CD4-positive, alpha-beta T cell treated with Interleukin-15 for 1 hour (primary cell): Measurements from ENCODE around the gene CSNK2A1.
"Not testable (repeated sequence)": the region's sequence is repeated elsewhere in the genome, so short reads cannot be mapped to it uniquely, and the experiment has no call there.

Source experiments
- DNase-seq: peaks from one replicate; pipeline ENCODE4 v3.0.0-alpha.2; 2020

Gene CSNK2A1

GRCh38 chr20:543369-544152 lies at the start of gene CSNK2A1:
CSNK2A1 (minus strand) TSS chr20:543790; CDS start chr20:508551, 35,239 bp downstream.
- DNase-seq = peak; percentile 96

- no peak for DNase-seq
These were observed 48.9 kb upstream of the CSNK2A1 start for GRCh38 chr20:592506-592905.

GRCh38 chr20:591941-592340 lies 48.4 kb upstream of the CSNK2A1 start:
- no peak for DNase-seq

GRCh38 chr20:588932-589672 lies 45.5 kb upstream of the CSNK2A1 start:
- DNase-seq = no peak

GRCh38 chr20:588476-588875 lies 44.9 kb upstream of the CSNK2A1 start:
- DNase-seq = no peak

- no peak for DNase-seq
These were observed 41.3 kb upstream of the CSNK2A1 start for GRCh38 chr20:584971-585301.

GRCh38 chr20:584161-584970 lies 40.8 kb upstream of the CSNK2A1 start:
- no peak for DNase-seq

GRCh38 chr20:582204-582603 lies 38.6 kb upstream of the CSNK2A1 start:
- no peak for DNase-seq

GRCh38 chr20:578940-579690 lies 35.5 kb upstream of the CSNK2A1 start:
- not testable (repeated sequence) for DNase-seq

GRCh38 chr20:577167-577791 lies 33.7 kb upstream of the CSNK2A1 start:
- DNase-seq = no peak

GRCh38 chr20:576156-576555 lies 32.6 kb upstream of the CSNK2A1 start:
- DNase-seq = no peak

- DNase-seq = no peak
These were observed 31.6 kb upstream of the CSNK2A1 start for GRCh38 chr20:575230-575629.

GRCh38 chr20:574297-574942 lies 30.8 kb upstream of the CSNK2A1 start:
- DNase-seq = no peak

GRCh38 chr20:573414-574296 lies 30.1 kb upstream of the CSNK2A1 start:
- DNase-seq = no peak

- no peak for DNase-seq
These were observed 29.1 kb upstream of the CSNK2A1 start for GRCh38 chr20:572727-573126.

GRCh38 chr20:571754-572441 lies 28.3 kb upstream of the CSNK2A1 start:
- DNase-seq = no peak

GRCh38 chr20:568673-569415 lies 25.3 kb upstream of the CSNK2A1 start:
- DNase-seq = no peak

GRCh38 chr20:568097-568652 lies 24.6 kb upstream of the CSNK2A1 start:
- DNase-seq = no peak

GRCh38 chr20:564192-564591 lies 20.6 kb upstream of the CSNK2A1 start:
- DNase-seq = no peak
